GM23338 (cell line): ENCODE results near the gene NME9. TPM values are rescaled to one million over a fixed set of nuclear protein-coding genes. Genes with fewer than 3 reads are reported as not detected.

Experiments
- ATAC-seq: fragments of 200-7000 bp; cut with Tn5 transposase; 3 replicates; pipeline ENCODE4 v1.9.1; 2020
- DNase-seq: peaks from one replicate; pipeline ENCODE4 v3.0.0-alpha.2; 2015; ENCODE audit warnings: low spot score
- H2AFZ ChIP-seq: fragments of 200-600 bp; sonication (generic); 2 replicates; pipeline ENCODE4 v1.8.0; 2016; ENCODE audit warnings: antibody characterized with exemption, mild to moderate bottlenecking, moderate library complexity
- H3F3A ChIP-seq: fragments of 200-600 bp; sonication (generic); replicated peaks from 2 replicates; pipeline ENCODE4 v1.8.0; 2017; ENCODE audit warnings: antibody characterized with exemption, mixed run types, low read depth
- H3K27ac ChIP-seq: fragments of 200-600 bp; sonication (generic); 2 replicates; pipeline ENCODE4 v1.6.1; 2016; ENCODE audit warnings: low read depth
- H3K27me3 ChIP-seq: fragments of 200-600 bp; sonication (generic); 2 replicates; pipeline ENCODE4 v1.8.0; 2016; ENCODE audit warnings: mild to moderate bottlenecking, mixed run types, moderate library complexity; ENCODE audit not compliant: insufficient read depth
- H3K36me3 ChIP-seq: fragments of 200-600 bp; sonication (generic); 2 replicates; pipeline ENCODE4 v1.8.0; 2016; ENCODE audit warnings: mild to moderate bottlenecking; ENCODE audit not compliant: insufficient read depth
- H3K4me1 ChIP-seq: fragments of 200-600 bp; sonication (generic); 2 replicates; pipeline ENCODE4 v1.8.0; 2016; ENCODE audit warnings: mild to moderate bottlenecking, moderate library complexity; ENCODE audit not compliant: insufficient read depth
- H3K4me2 ChIP-seq: fragments of 200-600 bp; sonication (generic); 2 replicates; pipeline ENCODE4 v1.7.1; 2017; ENCODE audit warnings: mixed run types
- H3K4me3 ChIP-seq: fragments of 200-600 bp; sonication (generic); 2 replicates; pipeline ENCODE4 v1.6.1; 2016; ENCODE audit warnings: mixed run types
- H3K79me2 ChIP-seq: fragments of 200-600 bp; sonication (generic); replicated peaks from 2 replicates; pipeline ENCODE4 v1.8.0; 2017; ENCODE audit warnings: mild to moderate bottlenecking; ENCODE audit not compliant: insufficient read depth
- H3K9me2 ChIP-seq: fragments of 200-600 bp; sonication (generic); 2 replicates; pipeline ENCODE4 v1.8.0; 2017; ENCODE audit not compliant: insufficient read depth
- H4K20me1 ChIP-seq: fragments of 200-600 bp; sonication (generic); replicated peaks from 2 replicates; pipeline ENCODE4 v1.8.0; 2017; ENCODE audit warnings: mild to moderate bottlenecking; ENCODE audit not compliant: insufficient read depth
- H3K27ac Mint-ChIP-seq: 2 replicates; pipeline ENCODE4 v1.8.0; 2020; ENCODE audit warnings: inconsistent platforms, mild to moderate bottlenecking, moderate library complexity, mixed read lengths
- H3K27me3 Mint-ChIP-seq: 3 replicates; pipeline ENCODE4 v1.8.0; 2022; ENCODE audit warnings: low read depth, mild to moderate bottlenecking, moderate library complexity, mixed read lengths, inconsistent platforms; ENCODE audit not compliant: insufficient read depth, poor library complexity
- H3K36me3 Mint-ChIP-seq: 3 replicates; pipeline ENCODE4 v1.8.0; 2021; ENCODE audit warnings: low read depth, mild to moderate bottlenecking, inconsistent platforms, moderate library complexity, mixed read lengths
- H3K4me1 Mint-ChIP-seq: 3 replicates; pipeline ENCODE4 v1.8.0; 2020; ENCODE audit warnings: mild to moderate bottlenecking, inconsistent platforms, mixed read lengths
- H3K4me3 Mint-ChIP-seq: 3 replicates; pipeline ENCODE4 v1.8.0; 2021; ENCODE audit warnings: moderate library complexity, mild to moderate bottlenecking, inconsistent platforms, mixed read lengths
- H3K9me3 Mint-ChIP-seq: 3 replicates; pipeline ENCODE4 v1.8.0; 2020; ENCODE audit warnings: moderate library complexity, mild to moderate bottlenecking, inconsistent platforms, mixed read lengths
- EZH2 ChIP-seq: fragments of 200-600 bp; sonication (generic); IDR thresholded peaks from one replicate; pipeline ENCODE4 v1.8.0; 2017; ENCODE audit warnings: antibody characterized with exemption, mild to moderate bottlenecking, low read depth; ENCODE audit not compliant: unreplicated experiment
- JUNB ChIP-seq: IDR thresholded peaks from one replicate; pipeline ENCODE4 v1.6.1; 2016; ENCODE audit warnings: antibody characterized with exemption; ENCODE audit not compliant: unreplicated experiment
- NANOG ChIP-seq: IDR thresholded peaks from 2 replicates; pipeline ENCODE4 v1.6.1; 2016; ENCODE audit warnings: antibody characterized with exemption, borderline replicate concordance
- POLR2AphosphoS5 ChIP-seq: IDR thresholded peaks from 2 replicates; pipeline ENCODE4 v1.6.1; 2016; ENCODE audit warnings: antibody characterized with exemption, low read depth
- ZNF331 ChIP-seq: fragments of 250-450 bp; sonication (Bioruptor Pico); IDR thresholded peaks from 2 replicates; pipeline ENCODE4 v1.5.0; 2020; ENCODE audit warnings: low read depth, mild to moderate bottlenecking, moderate library complexity
- ZNF462 ChIP-seq: fragments of 250-450 bp; sonication (Bioruptor Pico); IDR thresholded peaks from 2 replicates; pipeline ENCODE4 v1.5.0; 2020; ENCODE audit warnings: mild to moderate bottlenecking, moderate library complexity
- polyA plus RNA-seq: library from polyadenylated mRNA; unstranded; fragments of >200 nt; fragmentation: Nextera tagmentation; extraction: Ambion mirVana; gene quantifications from 2 replicates; pipeline ENCODE4 v1.2.1, GENCODE V29; 2016
- total RNA-seq: library from RNA; depleted of rRNA; stranded (reverse); fragments of >200 nt; shearing (Covaris generic); gene quantifications from 2 replicates; pipeline ENCODE4 v1.2.3, GENCODE V29; 2014

The NME9 gene
- total and polyA plus RNA-seq, 2 experiments from 2014 or later: 0.14 to 2.0 TPM

- TF ChIP-seq ZNF331 (CRISPR knock-in tag) (no peak), NANOG (no peak)
Observed at GRCh38 chr3:138344754-138345153, 15.1 kb upstream of the NME9 start (continued).

DNA sequence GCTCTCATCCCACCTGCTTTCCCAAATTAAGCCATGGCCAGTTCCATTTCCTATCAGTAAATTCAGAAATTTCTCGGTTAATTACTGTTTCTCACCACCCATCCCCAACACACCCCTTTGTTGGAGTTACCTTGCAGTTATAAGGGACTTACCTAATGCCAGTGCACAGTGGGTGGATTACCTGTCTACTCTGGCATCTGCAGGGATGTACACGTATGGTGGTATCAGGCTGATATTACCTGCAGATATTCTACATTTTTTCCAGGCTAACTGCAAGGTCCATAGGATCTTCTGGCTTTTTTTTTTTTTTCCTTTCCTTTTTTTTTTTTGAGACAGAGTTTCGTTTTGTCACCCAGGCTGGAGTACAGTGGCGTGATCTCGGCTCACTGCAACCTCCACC is 10.9 kb upstream of the NME9 start:
- Histone ChIP-seq H3K36me3 (no peaks in the 10 kb centered on the region), H3K27ac (no peak overlapping the region), H3K79me2 (no peaks in the 10 kb centered on the region), H3K4me1 (peaks cover 20% of the 10 kb centered on the region), H3K27me3 (no peaks in the 10 kb centered on the region), H4K20me1 (no peaks in the 10 kb centered on the region), H3K4me2 (no peak overlapping the region), H3K4me3 (no peak overlapping the region), H3K9me2 (no peaks in the 10 kb centered on the region), H3F3A (no peaks in the 10 kb centered on the region), H2AFZ (no peak overlapping the region)
- Mint-ChIP-seq H3K4me1 (peaks cover 26% of the 10 kb centered on the region), H3K4me3 (no peak overlapping the region), H3K27ac (no peak overlapping the region), H3K36me3 (no peaks in the 10 kb centered on the region), H3K9me3 (no peaks in the 10 kb centered on the region), H3K27me3 (peaks cover 1% of the 10 kb centered on the region)
- TF ChIP-seq POLR2AphosphoS5 (no peak), JUNB (no peak), EZH2 (no peak), ZNF462 (CRISPR knock-in tag) (no peak)
- no peak for DNase-seq
- ATAC-seq: no peak
